Effector memory CD8-positive, alpha-beta T cell (primary cell): ENCODE results near the gene EXOC6.
"Not testable (repeated sequence)": the region's sequence is repeated elsewhere in the genome, so short reads cannot be mapped to it uniquely, and the experiment has no call there.

Source experiments
- ATAC-seq: fragments of 150-1000 bp; cut with Tn5 transposase; replicated peaks from 2 replicates; pipeline ENCODE4 v1.10.0; 2021; ENCODE audit warnings: mild to moderate bottlenecking, moderate library complexity
- DNase-seq, 3 experiments: peaks; one replicate each; pipeline ENCODE4 v3.0.0; 2021
- H3K27ac Mint-ChIP-seq, 2 donors: one replicate each; pipeline ENCODE4 v1.8.0; 2022; ENCODE audit warnings: mild to moderate bottlenecking in 2 of 2, mixed read lengths in 2 of 2, moderate library complexity in 2 of 2
- H3K27me3 Mint-ChIP-seq, 2 donors: one replicate each; pipeline ENCODE4 v1.8.0; 2022; ENCODE audit warnings: mixed read lengths in 2 of 2
- H3K36me3 Mint-ChIP-seq: one replicate; pipeline ENCODE4 v1.8.0; 2022; ENCODE audit warnings: mild to moderate bottlenecking, moderate library complexity, mixed read lengths; ENCODE audit not compliant: insufficient read depth
- H3K4me1 Mint-ChIP-seq, 2 donors: one replicate each; pipeline ENCODE4 v1.8.0; 2022; ENCODE audit warnings: low read depth in 2 of 2, mixed read lengths in 2 of 2
- H3K4me3 Mint-ChIP-seq, 2 donors: one replicate each; pipeline ENCODE4 v1.8.0; 2022; ENCODE audit warnings: mild to moderate bottlenecking in 2 of 2, mixed read lengths in 2 of 2, moderate library complexity in 2 of 2
- H3K9me3 Mint-ChIP-seq, 2 donors: one replicate each; pipeline ENCODE4 v1.8.0; 2022; ENCODE audit warnings: mixed read lengths in 2 of 2

The EXOC6 gene

DNA sequence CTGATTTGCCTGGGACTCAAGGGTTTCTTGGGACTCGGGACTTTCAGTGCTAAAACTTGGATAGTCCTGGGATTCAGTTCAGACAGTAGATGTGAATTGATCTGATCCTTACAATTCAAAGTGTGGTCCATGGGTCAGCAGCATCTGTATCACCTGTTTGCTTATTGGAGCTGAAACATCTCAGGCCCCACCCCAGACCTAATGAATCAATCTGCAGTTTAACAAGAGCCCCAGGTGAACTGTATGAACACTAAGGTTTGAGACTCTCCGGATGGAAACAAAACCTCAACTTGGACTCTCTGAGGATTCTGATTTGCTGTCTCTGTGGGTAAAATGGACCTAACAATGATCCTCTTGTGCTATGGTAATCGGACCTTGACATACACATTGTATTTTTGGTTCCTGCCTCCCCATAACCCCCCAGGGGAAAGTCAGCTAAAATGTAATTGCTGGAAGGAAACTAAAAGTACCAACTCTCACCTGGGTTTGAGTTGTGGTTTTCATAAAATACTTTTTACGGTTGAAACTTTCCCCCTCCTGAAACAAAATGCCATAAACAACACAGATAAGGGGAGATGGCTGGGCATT is 237.0 kb downstream of the EXOC6 start:
- no peaks in the 10 kb centered on the region for H3K36me3 Mint-ChIP-seq
- no peak overlapping the region for H3K27ac Mint-ChIP-seq
- DNase-seq (no peak), ATAC-seq (no peak)
- H3K4me3 Mint-ChIP-seq, result no peak overlapping the region
- H3K9me3 Mint-ChIP-seq, result no peaks in the 10 kb centered on the region
- peaks cover 0 to 2% of the 10 kb centered on the region in 2 donors for H3K4me1 Mint-ChIP-seq
- peaks cover 23 to 53% of the 10 kb centered on the region in 2 donors for H3K27me3 Mint-ChIP-seq

DNA sequence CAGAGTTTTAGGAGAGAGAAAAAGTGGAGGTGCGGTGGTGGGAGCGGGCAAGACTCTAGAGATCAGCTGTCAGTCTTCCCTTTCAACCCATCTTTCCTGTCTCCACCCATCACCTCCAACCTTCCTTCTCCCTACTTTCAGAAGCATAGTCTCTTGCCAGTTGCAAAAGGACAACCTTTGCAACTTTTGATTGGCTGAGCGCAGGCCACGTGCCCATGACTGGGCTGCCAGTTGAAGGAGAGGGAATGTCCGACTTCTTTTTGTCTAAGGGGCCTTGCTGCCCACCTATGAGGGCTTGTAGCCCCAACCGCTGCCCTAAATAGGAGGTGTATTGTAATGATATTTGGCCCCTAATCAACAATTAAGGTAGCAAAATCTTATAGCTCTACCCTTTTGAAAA is 238.0 kb downstream of the EXOC6 start:
- Mint-ChIP-seq H3K27ac (no peak overlapping the region), H3K4me1 (no peaks in the 10 kb centered on the region), H3K27me3 (peaks cover 18 to 52% of the 10 kb centered on the region in 2 donors), H3K36me3 (no peaks in the 10 kb centered on the region), H3K4me3 (no peak overlapping the region), H3K9me3 (no peaks in the 10 kb centered on the region)
- DNase-seq, result no peak
- no peak for ATAC-seq

DNA sequence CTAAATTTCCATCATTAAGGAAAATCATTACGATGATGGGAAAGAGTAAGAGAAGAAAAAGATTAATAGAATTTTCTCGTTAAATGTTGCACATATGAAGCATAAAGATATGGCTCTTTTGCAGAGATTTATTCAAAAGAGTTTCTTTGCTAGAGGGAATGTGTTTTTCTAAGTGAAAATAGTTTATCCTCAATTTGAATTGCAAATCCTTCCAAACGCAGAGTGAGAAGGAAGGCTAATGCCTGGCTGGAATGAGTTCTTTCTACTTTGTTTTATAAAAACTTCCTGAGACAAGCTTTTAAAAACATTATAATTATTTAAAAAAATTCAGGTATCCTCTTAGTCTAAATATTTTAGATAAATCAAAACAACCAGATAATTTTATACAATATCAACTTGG is 239.5 kb downstream of the EXOC6 start:
- no peak overlapping the region for H3K4me3 Mint-ChIP-seq
- H3K36me3 Mint-ChIP-seq, result no peaks in the 10 kb centered on the region
- no peak for DNase-seq
- peaks cover 18 to 45% of the 10 kb centered on the region in 2 donors for H3K27me3 Mint-ChIP-seq
- H3K9me3 Mint-ChIP-seq, result no peaks in the 10 kb centered on the region
- H3K4me1 Mint-ChIP-seq, result no peaks in the 10 kb centered on the region
- no peak for ATAC-seq
- H3K27ac Mint-ChIP-seq, result no peak overlapping the region

DNA sequence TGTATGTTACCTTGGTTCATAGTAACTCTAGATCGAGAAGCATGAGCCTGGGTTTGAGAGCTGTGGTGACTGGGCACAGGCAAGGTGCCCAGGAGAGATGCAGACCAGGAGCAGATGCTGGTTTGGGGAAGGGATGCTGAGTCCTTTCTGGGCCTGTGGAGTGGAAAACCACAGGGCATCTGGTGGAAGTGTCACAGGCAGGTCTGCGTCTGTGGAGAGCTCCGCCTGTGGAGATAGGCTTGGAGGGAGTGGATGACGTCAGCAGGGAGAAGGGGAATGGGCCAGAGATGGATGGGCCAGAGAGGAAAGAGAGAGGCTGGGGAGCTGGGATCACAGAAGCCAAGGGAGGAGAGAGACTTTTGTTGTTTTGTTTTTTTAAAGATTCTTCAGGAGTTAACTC is 240.1 kb downstream of the EXOC6 start:
- Mint-ChIP-seq H3K4me3 (no peak overlapping the region), H3K9me3 (no peaks in the 10 kb centered on the region), H3K27me3 (peaks cover 18 to 39% of the 10 kb centered on the region in 2 donors), H3K27ac (no peak overlapping the region), H3K36me3 (no peaks in the 10 kb centered on the region), H3K4me1 (no peaks in the 10 kb centered on the region)
- no peak for DNase-seq
- ATAC-seq, result no peak

DNA sequence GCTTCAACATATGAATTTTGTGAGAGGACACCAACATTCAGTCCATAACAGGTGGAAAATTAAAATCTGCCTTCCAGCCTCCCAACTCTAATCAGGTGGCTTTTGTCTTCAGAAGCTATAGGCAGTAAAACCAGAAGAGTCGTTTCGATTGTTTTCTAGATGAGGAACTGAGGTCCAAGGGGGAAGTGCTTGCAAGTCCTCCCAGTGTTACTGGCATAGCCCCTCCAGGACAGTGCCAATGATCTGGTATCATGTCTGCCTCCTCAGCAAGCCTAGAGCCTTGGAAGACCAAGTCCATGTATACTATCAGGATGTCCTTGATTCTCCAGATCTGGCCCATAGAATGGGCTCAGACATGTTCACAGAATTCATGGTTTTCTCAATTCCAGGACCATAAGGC is 242.3 kb downstream of the EXOC6 start:
- no peak for DNase-seq
- Mint-ChIP-seq H3K36me3 (no peaks in the 10 kb centered on the region), H3K4me1 (no peaks in the 10 kb centered on the region), H3K27ac (no peak overlapping the region), H3K9me3 (no peaks in the 10 kb centered on the region), H3K27me3 (peaks cover 22 to 40% of the 10 kb centered on the region in 2 donors), H3K4me3 (no peak overlapping the region)
- ATAC-seq, result no peak

DNA sequence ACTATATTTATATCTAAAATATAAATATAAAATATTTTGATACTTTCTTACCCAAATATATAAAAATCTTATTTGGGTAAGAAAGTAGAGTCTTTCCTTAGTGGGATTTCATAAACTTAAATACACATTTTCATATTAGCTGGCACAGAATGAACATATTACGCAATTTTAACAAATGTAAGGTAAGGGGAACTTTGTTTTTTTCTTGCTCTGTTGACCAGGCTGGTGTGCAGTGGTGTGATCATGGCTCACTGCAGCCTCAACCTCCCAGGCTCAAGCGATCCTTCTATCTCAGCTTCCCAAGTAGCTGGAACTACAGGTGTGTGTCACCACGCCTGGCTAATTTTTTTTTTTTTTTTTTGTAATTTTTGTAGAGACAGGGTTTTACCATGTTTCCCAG is 243.6 kb downstream of the EXOC6 start:
- H3K27me3 Mint-ChIP-seq, result peaks cover 16 to 33% of the 10 kb centered on the region in 2 donors

DNA sequence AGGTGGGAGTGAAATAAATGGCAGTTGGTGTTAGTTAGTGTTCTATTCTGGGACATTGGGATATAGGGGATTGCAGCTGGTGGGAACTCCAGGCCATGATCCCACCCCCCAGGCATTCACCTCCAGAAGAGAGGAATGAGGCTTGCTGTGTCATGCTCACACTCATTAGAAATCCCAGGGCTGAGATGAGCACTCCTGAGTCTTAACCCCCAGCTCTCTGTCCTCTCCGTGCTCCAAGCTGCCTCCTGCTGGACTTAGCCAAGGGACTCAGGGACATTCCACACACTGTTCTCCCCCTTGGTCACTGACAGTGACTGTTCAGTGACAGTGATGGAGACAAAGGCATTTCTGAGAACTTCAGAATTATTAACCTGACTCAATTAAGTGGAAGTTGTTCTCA is 246.9 kb downstream of the EXOC6 start:
- no peaks in the 10 kb centered on the region for H3K36me3 Mint-ChIP-seq
- no peak for ATAC-seq

More for the DNA sequence above, 243.6 kb downstream of the EXOC6 start:
- DNase-seq (no peak), ATAC-seq (no peak)
- Mint-ChIP-seq H3K4me3 (no peak overlapping the region), H3K36me3 (no peaks in the 10 kb centered on the region), H3K27ac (no peak overlapping the region), H3K9me3 (no peaks in the 10 kb centered on the region), H3K4me1 (no peaks in the 10 kb centered on the region)

DNA sequence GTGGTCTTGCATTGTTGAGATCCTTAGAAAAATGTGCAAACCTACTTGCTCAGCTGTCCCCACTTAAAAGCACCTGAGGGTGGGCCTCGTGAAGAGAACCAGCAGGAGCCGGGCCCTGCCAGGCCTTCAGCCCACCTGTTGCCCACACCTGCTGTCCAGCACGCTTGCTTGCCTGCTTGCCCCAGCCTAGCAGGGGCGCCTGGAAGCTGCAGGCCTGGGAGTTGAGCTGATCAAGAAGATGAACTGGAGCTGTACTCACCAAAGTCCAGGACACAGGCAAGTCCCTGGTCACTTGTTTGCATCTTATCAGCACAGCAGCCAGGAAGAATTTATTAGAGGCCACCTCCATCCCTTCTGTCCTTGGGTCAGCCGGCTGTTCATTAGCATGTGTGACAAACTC is 248.6 kb downstream of the EXOC6 start:
- Mint-ChIP-seq H3K36me3 (no peaks in the 10 kb centered on the region), H3K27me3 (peaks cover 4 to 14% of the 10 kb centered on the region in 2 donors), H3K9me3 (no peaks in the 10 kb centered on the region), H3K4me3 (no peak overlapping the region), H3K4me1 (no peaks in the 10 kb centered on the region), H3K27ac (no peak overlapping the region)
- DNase-seq (no peak), ATAC-seq (no peak)

More for the DNA sequence above, 246.9 kb downstream of the EXOC6 start:
- H3K27ac Mint-ChIP-seq, result no peak overlapping the region
- DNase-seq, result no peak
- H3K27me3 Mint-ChIP-seq, result peaks cover 4 to 23% of the 10 kb centered on the region in 2 donors
- no peak overlapping the region for H3K4me3 Mint-ChIP-seq
- H3K4me1 Mint-ChIP-seq, result no peaks in the 10 kb centered on the region
- H3K9me3 Mint-ChIP-seq, result no peaks in the 10 kb centered on the region

DNA sequence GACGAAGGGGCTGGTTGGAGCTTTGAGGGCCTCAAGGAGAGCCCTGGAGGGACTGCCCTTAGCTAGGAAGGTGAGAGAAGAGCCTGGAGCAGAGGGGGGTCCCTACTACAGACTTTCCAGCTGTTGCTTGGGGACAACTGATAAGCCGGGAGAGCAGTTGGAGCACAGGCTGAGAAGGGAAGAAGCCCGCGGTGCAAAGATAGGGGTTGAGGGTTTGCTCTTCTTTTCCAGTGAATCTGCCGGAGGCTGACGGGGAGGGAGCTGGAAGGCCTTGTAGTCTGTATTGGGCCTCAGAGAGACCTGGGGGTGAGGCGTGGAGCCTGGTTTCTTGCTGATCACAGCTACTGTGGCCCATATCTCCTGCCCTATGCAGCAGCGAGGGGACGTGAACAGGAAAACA is 249.1 kb downstream of the EXOC6 start:
- Mint-ChIP-seq H3K27ac (no peak overlapping the region), H3K27me3 (peaks cover 4 to 14% of the 10 kb centered on the region in 2 donors), H3K9me3 (no peaks in the 10 kb centered on the region), H3K36me3 (no peaks in the 10 kb centered on the region), H3K4me1 (no peaks in the 10 kb centered on the region), H3K4me3 (no peak overlapping the region)
- DNase-seq, result no peak
- no peak for ATAC-seq

DNA sequence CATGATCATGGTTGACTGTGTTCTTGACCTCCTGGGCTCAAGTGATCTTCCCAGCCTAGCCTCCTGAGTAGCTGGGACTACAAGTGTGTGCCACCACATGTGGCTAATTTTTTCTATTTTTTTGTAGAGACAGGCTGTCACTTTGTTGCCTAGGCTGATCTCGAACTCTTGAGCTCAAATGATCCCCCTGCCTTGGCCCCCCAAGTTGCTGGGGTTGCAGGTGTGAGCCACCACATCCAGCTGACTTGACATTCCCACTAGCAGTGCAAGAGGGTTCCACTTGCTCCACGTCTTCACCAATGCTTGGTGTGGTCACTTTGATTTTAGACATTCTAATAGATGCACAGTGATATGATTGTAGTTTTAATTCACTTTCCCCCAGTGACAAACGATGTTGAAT is 250.5 kb downstream of the EXOC6 start:
- no peak for ATAC-seq
- no peak for DNase-seq
- Mint-ChIP-seq H3K27me3 (peaks cover 13 to 16% of the 10 kb centered on the region in 2 donors), H3K36me3 (no peaks in the 10 kb centered on the region), H3K9me3 (no peaks in the 10 kb centered on the region), H3K4me1 (no peaks in the 10 kb centered on the region), H3K27ac (no peak overlapping the region), H3K4me3 (no peak overlapping the region)

DNA sequence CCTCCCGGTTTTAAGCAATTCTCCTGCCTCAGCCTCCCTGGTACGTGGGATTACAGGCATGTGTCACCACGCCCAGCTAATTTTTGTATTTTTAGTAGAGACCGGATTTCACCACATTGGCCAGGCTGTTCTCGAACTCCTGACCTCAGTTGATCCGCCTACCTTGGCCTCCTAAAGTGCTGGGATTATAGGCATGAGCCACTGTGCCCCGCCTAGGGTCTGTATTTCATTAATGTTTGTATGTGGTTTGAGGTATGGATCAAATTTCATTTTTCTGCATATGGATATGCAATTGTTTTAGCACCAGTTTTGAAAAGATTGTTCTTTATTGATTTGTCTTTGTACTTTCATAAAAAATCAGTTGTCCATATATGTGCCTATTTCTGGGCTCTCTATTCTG is 251.3 kb downstream of the EXOC6 start:
- Mint-ChIP-seq H3K4me1 (no peaks in the 10 kb centered on the region), H3K4me3 (no peak overlapping the region)

DNA sequence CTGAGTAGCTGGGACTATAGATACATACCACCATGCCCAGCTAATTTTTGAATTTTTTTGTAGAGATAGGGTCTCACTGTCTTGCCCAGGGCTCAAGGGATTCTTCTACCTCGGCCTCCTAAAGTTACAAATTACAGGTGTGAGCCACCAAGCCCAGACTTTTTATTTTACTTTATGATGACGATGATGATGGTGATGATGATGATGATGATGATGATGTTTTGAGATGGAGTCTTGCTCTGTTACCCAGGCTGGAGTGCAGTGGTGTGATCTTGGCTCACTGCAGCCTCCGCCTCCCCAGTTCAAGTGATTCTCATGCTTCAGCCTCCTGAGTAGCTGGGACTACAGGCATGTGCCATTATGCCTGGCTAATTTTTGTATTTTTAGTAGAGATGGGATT is 252.8 kb downstream of the EXOC6 start:
- not testable (repeated sequence) for DNase-seq, H3K4me1 Mint-ChIP-seq, H3K9me3 Mint-ChIP-seq, H3K27ac Mint-ChIP-seq, ATAC-seq, H3K36me3 Mint-ChIP-seq, H3K4me3 Mint-ChIP-seq
- H3K27me3 Mint-ChIP-seq, result peaks cover 15% of the 10 kb centered on the region in 2 donors

More for the DNA sequence above, 251.3 kb downstream of the EXOC6 start:
- ATAC-seq (no peak), DNase-seq (no peak)
- Mint-ChIP-seq H3K9me3 (no peaks in the 10 kb centered on the region), H3K27ac (no peak overlapping the region), H3K36me3 (no peaks in the 10 kb centered on the region), H3K27me3 (peaks cover 15 to 21% of the 10 kb centered on the region in 2 donors)

DNA sequence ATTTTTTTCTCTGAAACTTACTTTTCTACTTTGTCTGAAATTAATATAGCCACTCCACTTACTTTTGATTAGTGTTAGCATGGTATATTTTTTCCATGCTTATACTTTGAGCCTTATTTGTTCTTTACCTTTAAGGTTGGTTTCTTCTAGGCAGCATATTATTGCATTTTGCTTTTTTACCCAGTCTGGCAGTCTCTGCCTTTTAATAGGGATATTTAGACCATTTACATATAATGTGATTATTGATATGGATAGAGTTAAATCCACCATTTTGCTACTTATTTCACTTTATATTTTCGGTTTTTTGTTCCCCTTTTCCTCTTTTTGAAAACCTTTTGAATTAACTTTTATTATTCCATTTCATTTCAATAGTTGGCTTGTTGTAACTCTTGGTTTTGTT is 255.6 kb downstream of the EXOC6 start:
- Mint-ChIP-seq H3K27ac (no peak overlapping the region), H3K4me3 (no peak overlapping the region), H3K36me3 (no peaks in the 10 kb centered on the region), H3K9me3 (no peaks in the 10 kb centered on the region), H3K27me3 (peaks cover 6 to 15% of the 10 kb centered on the region in 2 donors), H3K4me1 (no peaks in the 10 kb centered on the region)
- no peak for ATAC-seq
- DNase-seq, result no peak

DNA sequence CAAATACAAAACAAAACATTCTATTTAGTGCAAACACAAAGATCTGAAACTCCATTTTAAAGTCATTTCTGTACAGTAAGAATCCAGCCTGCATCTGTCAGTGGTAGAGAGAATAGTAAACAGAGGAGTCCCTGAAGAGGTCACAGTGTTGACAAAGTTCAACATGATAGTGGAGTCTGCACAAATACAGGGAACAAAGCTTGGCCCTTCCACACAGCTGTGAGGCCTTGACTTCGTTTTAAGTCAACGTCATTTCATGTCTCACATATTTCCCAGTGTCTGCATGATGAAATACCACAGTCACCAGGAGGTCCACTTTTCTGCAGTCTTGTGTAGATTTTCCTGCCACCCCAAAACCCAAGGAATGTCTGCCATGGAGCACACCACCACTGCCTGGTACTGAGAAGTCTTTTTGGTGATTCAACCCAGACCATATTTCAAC is 258.3 kb downstream of the EXOC6 start:
- no peaks in the 10 kb centered on the region for H3K9me3 Mint-ChIP-seq
- no peak overlapping the region for H3K27ac Mint-ChIP-seq
- ATAC-seq (no peak), DNase-seq (no peak)
- peaks cover 6 to 16% of the 10 kb centered on the region in 2 donors for H3K27me3 Mint-ChIP-seq
- H3K4me3 Mint-ChIP-seq, result no peak overlapping the region
- no peaks in the 10 kb centered on the region for H3K36me3 Mint-ChIP-seq
- H3K4me1 Mint-ChIP-seq, result no peaks in the 10 kb centered on the region
